AG04449 (cell line): ENCODE measurements around the gene SHPK.
"Not testable (repeated sequence)": the region's sequence is repeated elsewhere in the genome, so short reads cannot be mapped to it uniquely, and the experiment has no call there.

Source experiments
- CTCF ChIA-PET: fragments of 350-600 bp; formaldehyde crosslinking; extraction: SDS; loops from one replicate; lab custom pipeline; 2021; ENCODE audit warnings: antibody characterized with exemption; lab: Yijun Ruan, JAX
- POLR2A ChIA-PET: fragments of 400-600, 350-600 bp; formaldehyde crosslinking; extraction: SDS; loops from one replicate; lab custom pipeline; 2020; ENCODE audit warnings: antibody characterized with exemption, inconsistent platforms; lab: Yijun Ruan, JAX
- DNase-seq: peaks from one replicate; pipeline ENCODE4 v3.0.0-alpha.2; 2010; ENCODE audit warnings: low read depth, low spot score
- H3K4me3 ChIP-seq: 2 replicates; pipeline ENCODE4 v1.5.1; 2011; ENCODE audit warnings: low read depth, mild to moderate bottlenecking, control low read depth, low read length
- TF ChIP-seq, protein P1 (sequence below): IDR thresholded peaks from one replicate; pipeline ENCODE4 v1.5.1; 2011; ENCODE audit warnings: mild to moderate bottlenecking, moderate library complexity, low read length, control low read depth, inconsistent platforms; ENCODE audit not compliant: insufficient read depth; ENCODE audit errors: missing control alignments

The SHPK gene

DNA sequence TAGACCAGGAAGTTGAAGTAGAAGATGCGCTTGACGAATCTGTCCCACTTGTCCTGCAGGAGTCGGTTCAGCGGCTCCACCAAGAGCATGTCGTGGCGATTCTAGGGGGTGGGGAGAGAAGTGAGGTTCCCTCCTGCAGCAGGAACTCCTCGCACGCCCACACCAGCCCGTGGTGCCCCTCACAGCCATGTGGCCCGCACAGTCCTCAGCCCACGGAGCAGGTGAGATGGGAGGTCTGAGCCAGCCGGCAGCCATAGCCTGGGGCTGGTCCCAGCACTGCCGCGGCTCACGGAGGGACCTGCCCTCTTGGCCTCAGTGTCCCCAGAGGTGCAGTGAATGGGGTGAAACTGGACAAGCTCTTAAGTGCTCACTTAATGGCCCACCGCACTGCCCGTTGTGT lies 50.2 kb downstream of the SHPK start:
- CTCF ChIA-PET = interaction anchor here (1.0 kb wide), 1 partner anchor 50 kb away, joined by 3 read pairs; no protein-coding TSS in a partner anchor
- POLR2A ChIA-PET = no interaction called here
- DNase-seq = no peak
- TF ChIP-seq, protein P1, sequence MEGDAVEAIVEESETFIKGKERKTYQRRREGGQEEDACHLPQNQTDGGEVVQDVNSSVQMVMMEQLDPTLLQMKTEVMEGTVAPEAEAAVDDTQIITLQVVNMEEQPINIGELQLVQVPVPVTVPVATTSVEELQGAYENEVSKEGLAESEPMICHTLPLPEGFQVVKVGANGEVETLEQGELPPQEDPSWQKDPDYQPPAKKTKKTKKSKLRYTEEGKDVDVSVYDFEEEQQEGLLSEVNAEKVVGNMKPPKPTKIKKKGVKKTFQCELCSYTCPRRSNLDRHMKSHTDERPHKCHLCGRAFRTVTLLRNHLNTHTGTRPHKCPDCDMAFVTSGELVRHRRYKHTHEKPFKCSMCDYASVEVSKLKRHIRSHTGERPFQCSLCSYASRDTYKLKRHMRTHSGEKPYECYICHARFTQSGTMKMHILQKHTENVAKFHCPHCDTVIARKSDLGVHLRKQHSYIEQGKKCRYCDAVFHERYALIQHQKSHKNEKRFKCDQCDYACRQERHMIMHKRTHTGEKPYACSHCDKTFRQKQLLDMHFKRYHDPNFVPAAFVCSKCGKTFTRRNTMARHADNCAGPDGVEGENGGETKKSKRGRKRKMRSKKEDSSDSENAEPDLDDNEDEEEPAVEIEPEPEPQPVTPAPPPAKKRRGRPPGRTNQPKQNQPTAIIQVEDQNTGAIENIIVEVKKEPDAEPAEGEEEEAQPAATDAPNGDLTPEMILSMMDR = no peak
- H3K4me3 ChIP-seq = no peak overlapping the region

DNA sequence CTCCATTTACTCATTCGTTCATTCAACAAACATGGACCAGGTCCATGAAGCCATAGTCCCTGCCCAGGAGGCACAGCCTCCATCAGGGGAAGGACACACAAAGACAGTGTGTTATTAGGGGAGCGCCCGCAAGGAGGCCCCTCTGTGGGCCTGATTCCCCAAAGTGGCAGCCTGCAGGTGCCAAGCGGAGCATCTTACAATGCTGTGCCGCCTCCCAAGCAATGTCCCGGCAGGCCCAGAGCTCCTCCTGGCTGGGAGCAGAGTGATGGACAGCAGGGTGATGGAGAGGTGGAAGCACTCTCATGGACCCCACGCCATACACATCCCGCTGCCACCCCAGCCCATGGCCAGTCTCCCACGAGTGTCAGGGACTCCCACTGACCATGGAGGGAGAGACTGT lies 52.6 kb downstream of the SHPK start:
- no peak overlapping the region for H3K4me3 ChIP-seq
- POLR2A ChIA-PET = no interaction called here
- no peak for DNase-seq
- CTCF ChIA-PET = no interaction called here
- TF ChIP-seq, protein P1 = no peak

DNA sequence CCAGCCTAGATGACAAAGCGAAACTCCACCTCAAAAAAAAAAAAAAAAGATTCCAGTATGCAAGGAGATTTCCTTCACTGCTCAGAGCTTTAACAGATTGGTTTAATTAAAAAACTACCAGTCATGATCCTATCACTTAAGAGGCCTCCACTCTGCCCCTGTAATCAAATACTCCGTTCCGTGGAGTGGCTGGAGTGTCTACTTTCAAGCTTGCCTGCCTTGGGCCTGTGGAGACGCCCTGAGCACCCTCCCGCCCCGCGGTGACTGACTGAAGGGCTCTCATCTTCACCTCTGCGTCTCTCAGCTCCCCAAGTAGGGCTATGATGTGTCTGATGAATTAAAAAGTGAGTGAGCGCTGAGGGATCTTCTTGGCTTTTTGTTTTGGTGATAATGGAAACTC lies 53.1 kb downstream of the SHPK start:
- no peak for DNase-seq
- CTCF ChIA-PET = no interaction called here
- POLR2A ChIA-PET = no interaction called here
- TF ChIP-seq, protein P1 = no peak
- no peak overlapping the region for H3K4me3 ChIP-seq

DNA sequence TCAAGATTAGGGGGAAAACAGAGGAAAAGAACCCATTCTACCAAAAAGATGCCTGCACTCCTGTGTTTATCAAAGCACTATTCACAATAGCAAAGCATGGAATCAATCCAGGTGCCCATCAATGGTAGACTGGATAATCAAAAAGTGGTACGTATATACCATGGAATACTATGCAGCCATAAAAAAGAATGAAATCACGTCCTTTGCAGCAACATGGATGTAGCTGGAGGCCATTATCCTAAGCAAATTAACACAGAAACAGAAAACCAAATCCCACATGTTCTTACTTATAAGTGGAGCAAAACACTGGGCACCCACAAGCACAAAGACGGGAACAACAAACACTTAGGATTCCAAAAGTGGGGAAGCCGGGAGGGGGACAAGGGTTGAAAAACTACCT lies 57.4 kb downstream of the SHPK start:
- CTCF ChIA-PET, DNase-seq, H3K4me3 ChIP-seq, POLR2A ChIA-PET: not testable (repeated sequence)

DNA sequence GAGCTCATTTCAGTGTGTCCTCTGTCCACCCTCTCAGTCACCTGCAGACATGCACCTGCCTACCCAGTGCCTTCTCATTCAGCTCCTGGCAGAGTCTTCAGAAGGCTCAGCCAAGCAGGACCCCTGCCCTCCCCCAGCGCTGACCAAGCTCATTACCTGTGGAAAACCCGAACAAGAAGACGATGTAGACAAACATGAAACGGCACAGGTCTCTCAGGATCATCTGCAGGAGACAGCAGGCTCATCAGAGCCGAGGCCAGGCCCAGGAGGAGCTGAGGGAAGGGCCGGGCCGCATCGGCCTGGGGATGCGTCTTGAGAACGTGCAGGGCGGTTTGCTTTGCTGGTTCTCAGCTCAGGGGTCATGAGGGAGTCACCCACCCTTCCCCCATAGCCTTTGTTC lies 59.1 kb downstream of the SHPK start:
- DNase-seq = no peak
- ChIA-PET POLR2A (no interaction called here), CTCF (no interaction called here)
- TF ChIP-seq, protein P1 = no peak
- no peak overlapping the region for H3K4me3 ChIP-seq

DNA sequence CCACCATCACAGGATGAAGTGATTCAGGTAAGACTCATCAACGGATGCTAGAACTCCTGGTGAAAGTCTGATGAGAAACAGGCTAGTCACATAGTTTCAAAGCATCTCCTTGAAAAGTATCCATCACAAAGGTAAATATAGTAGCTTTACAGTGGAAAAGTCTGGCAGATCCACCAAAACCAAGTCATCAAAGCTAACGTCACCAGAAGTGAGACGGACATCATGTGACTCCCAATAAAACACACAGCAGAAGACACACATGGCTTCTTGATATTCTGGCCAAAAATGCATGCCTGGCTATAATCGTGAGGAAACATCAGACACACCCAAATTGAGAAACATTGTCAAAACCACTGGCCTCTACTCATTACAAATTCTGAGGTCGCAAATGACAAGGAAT lies 60.5 kb downstream of the SHPK start:
- CTCF ChIA-PET = no interaction called here
- no peak overlapping the region for H3K4me3 ChIP-seq
- TF ChIP-seq, protein P1 = no peak
- POLR2A ChIA-PET = interaction anchor here (0.6 kb wide), 1 partner anchor 49 kb away, joined by 3 read pairs; no protein-coding TSS in a partner anchor
- DNase-seq = no peak

DNA sequence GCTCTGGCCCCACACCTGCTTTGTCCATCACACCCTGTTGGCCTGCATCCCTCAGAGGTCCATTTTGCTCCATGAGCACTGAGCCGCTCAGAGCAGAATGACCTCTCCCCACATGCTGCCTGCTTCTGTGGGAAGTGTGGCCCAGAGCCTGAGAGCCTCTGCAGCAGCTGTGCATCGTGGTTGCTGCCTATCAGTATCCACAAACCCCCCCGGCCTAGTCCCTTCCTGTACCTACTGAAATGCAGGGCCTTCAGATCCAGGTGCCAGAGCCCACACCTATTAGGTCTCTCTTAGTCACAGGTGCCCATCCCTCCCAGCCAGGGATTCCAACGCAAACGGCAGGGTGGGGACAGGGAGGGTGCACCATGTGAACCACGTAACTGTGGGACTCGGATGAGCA lies 61.8 kb downstream of the SHPK start:
- ChIA-PET CTCF (no interaction called here), POLR2A (no interaction called here)
- no peak for DNase-seq
- no peak overlapping the region for H3K4me3 ChIP-seq
- TF ChIP-seq, protein P1 = no peak
